GM12878 (cell line): ENCODE results near the gene DNAAF1. TPM values are rescaled to one million over a fixed set of nuclear protein-coding genes. Genes with fewer than 3 reads are reported as not detected.

ENCODE experiments used
- ATAC-seq: fragments of 200-7000 bp; cut with Tn5 transposase; 3 replicates; pipeline ENCODE4 v1.9.1; 2020; ENCODE audit warnings: mild to moderate bottlenecking, moderate library complexity
- BruUV-seq: library from RNA; stranded (reverse); fragments of 400-500 nt; replicated peaks from 2 replicates; lab custom pipeline; 2021; lab: Mats Ljungman, UMichigan
- CTCF ChIA-PET: fragments of 300-600 bp; sonication (Branson Sonifier 250); formaldehyde crosslinking; extraction: SDS; loops from one replicate; lab custom pipeline; 2021; ENCODE audit warnings: inconsistent platforms; lab: Yijun Ruan, JAX
- POLR2A ChIA-PET: fragments of 350-600 bp; formaldehyde crosslinking; extraction: SDS; loops from one replicate; lab custom pipeline; 2021; ENCODE audit warnings: inconsistent platforms; lab: Charles Lee
- RAD21 ChIA-PET: fragments of 300-600 bp; sonication (Branson Sonifier 250); formaldehyde crosslinking; loops from one replicate; lab custom pipeline; 2023; ENCODE audit warnings: antibody characterized with exemption; ENCODE audit not compliant: unreplicated experiment; lab: Charles Lee
- SMC1A ChIA-PET: fragments of 300-600 bp; sonication (Branson Sonifier 250); formaldehyde crosslinking; loops from one replicate; lab custom pipeline; 2023; ENCODE audit not compliant: unreplicated experiment, uncharacterized antibody; lab: Charles Lee
- DNase-seq: peaks from one replicate; pipeline ENCODE4 v3.0.0-alpha.2; 2011; ENCODE audit warnings: low read depth, low spot score
- FAIRE-seq: peaks from 3 replicates; lab custom pipeline; 2011; peaks lifted over from hg19 to GRCh38; lab: Jason Lieb, UNC
- H2AFZ ChIP-seq: 2 replicates; pipeline ENCODE4 v1.6.0; 2011; ENCODE audit warnings: low read depth, low read length, control low read depth; ENCODE audit not compliant: control insufficient read depth
- H3K27ac ChIP-seq: 2 replicates; pipeline ENCODE4 v1.5.1; 2011; ENCODE audit warnings: control low read depth; ENCODE audit not compliant: control insufficient read depth, insufficient read depth
- H3K27me3 ChIP-seq, 2 experiments: replicated peaks in 1 of 2; 2 replicates each; pipeline versions ENCODE4 v1.6.0 to v1.6.1; 2011; ENCODE audit warnings: low read length in 1 of 2; ENCODE audit not compliant: control insufficient read depth in 2 of 2, insufficient read depth in 2 of 2
- H3K36me3 ChIP-seq, 2 experiments: 2 replicates each; pipeline ENCODE4 v1.5.1; 2011; ENCODE audit warnings: low read length in 1 of 2; ENCODE audit not compliant: control insufficient read depth in 2 of 2, insufficient read depth in 2 of 2
- H3K4me1 ChIP-seq: 2 replicates; pipeline ENCODE4 v1.6.1; 2011; ENCODE audit warnings: mild to moderate bottlenecking, low read length, moderate library complexity, mixed read lengths; ENCODE audit not compliant: control insufficient read depth, insufficient read depth
- H3K4me2 ChIP-seq: 2 replicates; pipeline ENCODE4 v1.6.0; 2011; ENCODE audit warnings: control low read depth; ENCODE audit not compliant: control insufficient read depth, insufficient read depth
- H3K4me3 ChIP-seq: fragments of 200-600 bp; sonication (generic); 2 replicates; pipeline ENCODE4 v1.5.1; 2016
- H3K79me2 ChIP-seq: 2 replicates; pipeline ENCODE4 v1.6.0; 2011; ENCODE audit warnings: low read length; ENCODE audit not compliant: control insufficient read depth, insufficient read depth
- H3K9ac ChIP-seq: 2 replicates; pipeline ENCODE4 v1.8.0; 2011; ENCODE audit warnings: low read length, control low read depth, mixed read lengths; ENCODE audit not compliant: control insufficient read depth, insufficient read depth
- H3K9me3 ChIP-seq: replicated peaks from 3 replicates; pipeline ENCODE4 v1.5.1; 2011; ENCODE audit warnings: mild to moderate bottlenecking, low read length; ENCODE audit not compliant: control insufficient read depth, insufficient read depth
- H4K20me1 ChIP-seq: 2 replicates; pipeline ENCODE4 v1.6.0; 2011; ENCODE audit not compliant: control insufficient read depth, insufficient read depth
- NRF1 ChIP-seq: conservative IDR thresholded peaks from 2 replicates; pipeline ENCODE4 v1.6.1; 2011; ENCODE audit warnings: mild to moderate bottlenecking, low read depth, low read length, improper control_type of control experiment
- RAD51 ChIP-seq: fragments of 450-650 bp; IDR thresholded peaks from 2 replicates; pipeline ENCODE4 v1.6.1; 2016; ENCODE audit warnings: moderate library complexity, mild to moderate bottlenecking, inconsistent platforms
- SMAD1 ChIP-seq: fragments of 450-650 bp; IDR thresholded peaks from 2 replicates; pipeline ENCODE4 v1.6.1; 2018; ENCODE audit warnings: mild to moderate bottlenecking, low read depth; ENCODE audit not compliant: partially characterized antibody
- SMAD5 ChIP-seq: IDR thresholded peaks from 2 replicates; pipeline ENCODE4 v1.6.1; 2016; ENCODE audit warnings: antibody characterized with exemption, low read depth
- SRF ChIP-seq, 2 experiments: IDR thresholded peaks; 2 replicates each; pipeline ENCODE4 v1.6.1; 2011; ENCODE audit warnings: low read depth in 2 of 2, low read length in 2 of 2, mild to moderate bottlenecking in 1 of 2, moderate library complexity in 1 of 2
- WGBS: methylation state at CpG from one replicate; pipeline ENCODE4 v1.1.6; 2016; ENCODE audit warnings: low lambda C conversion rate; ENCODE audit not compliant: insufficient replicate concordance, insufficient coverage; ENCODE audit errors: missing lambda C conversion rate; 5-methylcytosine and 5-hydroxymethylcytosine counted together
- in situ Hi-C: fragments of 300-500 bp; cut with MboI; formaldehyde crosslinking; loops from 9 replicates; pipeline ENCODE4 v1.14.3; 2018; ENCODE audit warnings: mixed read lengths
- intact Hi-C: fragments of 100-400 bp; cut with micrococcal nuclease; formaldehyde crosslinking; loops from one replicate; pipeline ENCODE4 v1.14.2; 2022; ENCODE audit not compliant: unreplicated experiment
- polyA plus RNA-seq, 11 experiments: library from polyadenylated mRNA; depleted of rRNA in 4 of 11; unstranded in 6 of 11; stranded (reverse) in 5 of 11; fragments of >200 nt; fragmentation: Nextera tagmentation in 4 of 11; fragmentation: Illumina TruSeq in 1 of 11; extraction: Ambion mirVana in 4 of 11; extraction: Trizol in 1 of 11; gene quantifications; 1 replicate in 1 of 11; 2 replicates in 10 of 11; pipeline versions ENCODE4 v1.2.1 to v1.2.3, GENCODE V29; 2011 to 2016; ENCODE audit warnings: inconsistent platforms in 2 of 11, missing spikeins in 2 of 11, low read depth in 1 of 11
- total RNA-seq, 4 experiments: library from RNA; depleted of rRNA in 3 of 4; stranded (reverse); fragments of >200 nt in 3 of 4; fragmentation: Illumina TruSeq in 1 of 4; extraction: Trizol in 1 of 4; gene quantifications; 2 replicates each; pipeline versions ENCODE4 v1.2.1 to v1.2.3, GENCODE V29; 2013 to 2021
- TF ChIP-seq, protein P1 (sequence below): fragments of 450-650 bp; IDR thresholded peaks from 2 replicates; pipeline ENCODE4 v1.6.1; 2016; ENCODE audit warnings: mild to moderate bottlenecking
- TF ChIP-seq, protein P2 (sequence below): fragments of 450-650 bp; IDR thresholded peaks from 2 replicates; pipeline ENCODE4 v1.6.1; 2017; ENCODE audit warnings: mild to moderate bottlenecking, low read depth, inconsistent platforms; ENCODE audit not compliant: poor library complexity, severe bottlenecking
- TF ChIP-seq, protein P3 (sequence below), 3 experiments: IDR thresholded peaks in 2 of 3; conservative IDR thresholded peaks in 1 of 3; 2 replicates each; pipeline ENCODE4 v1.5.1; 2011; ENCODE audit warnings: low read depth in 3 of 3, low read length in 3 of 3, mild to moderate bottlenecking in 3 of 3, control low read depth in 2 of 3, moderate library complexity in 2 of 3, inconsistent platforms in 1 of 3, mixed read lengths in 1 of 3; ENCODE audit not compliant: control insufficient read depth in 2 of 3, insufficient read depth in 1 of 3; ENCODE audit errors: extremely low read depth in 1 of 3

DNAAF1 gene
- total and polyA plus RNA-seq, 10 of the 15 experiments (the other 5 are each of a cell fraction or from before 2014, with no cell fraction given) = 0.02 to 0.76 (median 0.08) TPM; not detected in 6

DNA sequence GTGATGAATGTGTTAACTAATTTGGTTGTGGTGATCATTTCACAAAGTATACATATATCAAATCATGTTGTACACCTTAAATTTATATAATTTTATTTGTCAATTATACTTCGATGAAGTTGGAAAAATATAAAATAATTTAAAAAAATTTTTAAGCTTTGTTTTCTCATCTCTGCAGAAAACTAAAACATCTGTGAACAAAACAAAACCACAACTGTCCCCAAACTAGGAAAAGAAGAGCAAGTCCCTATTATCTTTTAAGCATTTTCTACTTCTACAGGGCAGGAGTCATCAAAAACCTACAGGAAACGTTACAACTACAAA lies 6.6 kb upstream of the DNAAF1 start:
- Histone ChIP-seq H3K4me1 (peaks cover 11% of the 10 kb centered on the region), H2AFZ (no peak overlapping the region), H3K36me3 (no peaks in the 10 kb centered on the region), H3K27ac (no peak overlapping the region), H3K4me3 (no peak overlapping the region), H3K4me2 (peak overlapping the region; percentile 71; the same call in 1 of the 2 replicates), H4K20me1 (no peaks in the 10 kb centered on the region)
- RAD21 ChIA-PET = interaction anchor here (0.8 to 1.8 kb wide), 2 partner anchors 21 to 26 kb away, joined by 3 to 5 read pairs; partner anchors contain the start of gene MBTPS1
- FAIRE-seq = no peak
- 48% methylated on average over 2 of the region's 2 CpGs for WGBS
- POLR2A ChIA-PET = no interaction called here
- CTCF ChIA-PET = interaction anchor here (0.8 to 1.5 kb wide), 6 partner anchors 15 to 52 kb away, joined by 3 to 7 read pairs (median 3); partner anchors contain the start of gene TAF1C
- SMC1A ChIA-PET = interaction anchor here (1.0 to 1.5 kb wide), 2 partner anchors 16 to 21 kb away, joined by 3 to 4 read pairs; no protein-coding TSS in a partner anchor
- no peak for DNase-seq
- intact Hi-C loops = no loop called here
- TF ChIP-seq, protein P1, sequence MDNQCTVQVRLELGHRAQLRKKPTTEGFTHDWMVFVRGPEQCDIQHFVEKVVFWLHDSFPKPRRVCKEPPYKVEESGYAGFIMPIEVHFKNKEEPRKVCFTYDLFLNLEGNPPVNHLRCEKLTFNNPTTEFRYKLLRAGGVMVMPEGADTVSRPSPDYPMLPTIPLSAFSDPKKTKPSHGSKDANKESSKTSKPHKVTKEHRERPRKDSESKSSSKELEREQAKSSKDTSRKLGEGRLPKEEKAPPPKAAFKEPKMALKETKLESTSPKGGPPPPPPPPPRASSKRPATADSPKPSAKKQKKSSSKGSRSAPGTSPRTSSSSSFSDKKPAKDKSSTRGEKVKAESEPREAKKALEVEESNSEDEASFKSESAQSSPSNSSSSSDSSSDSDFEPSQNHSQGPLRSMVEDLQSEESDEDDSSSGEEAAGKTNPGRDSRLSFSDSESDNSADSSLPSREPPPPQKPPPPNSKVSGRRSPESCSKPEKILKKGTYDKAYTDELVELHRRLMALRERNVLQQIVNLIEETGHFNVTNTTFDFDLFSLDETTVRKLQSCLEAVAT = 0 out of 2 replicates have a peak, but pooled peaks have one; percentile 26
- TF ChIP-seq SMAD5 (no peak), SRF (IDR thresholded peaks at IDR 0.05; ENCODE audit: low read depth in 2 of 2, low read length in 2 of 2) (peak in 1 of 2 experiments; percentile 65; a peak in 1 of 4 replicates), RAD51 (peak; percentile 71; the same call in 1 of the 2 replicates), NRF1 (no peak), SMAD1 (no peak)
- TF ChIP-seq, protein P2, sequence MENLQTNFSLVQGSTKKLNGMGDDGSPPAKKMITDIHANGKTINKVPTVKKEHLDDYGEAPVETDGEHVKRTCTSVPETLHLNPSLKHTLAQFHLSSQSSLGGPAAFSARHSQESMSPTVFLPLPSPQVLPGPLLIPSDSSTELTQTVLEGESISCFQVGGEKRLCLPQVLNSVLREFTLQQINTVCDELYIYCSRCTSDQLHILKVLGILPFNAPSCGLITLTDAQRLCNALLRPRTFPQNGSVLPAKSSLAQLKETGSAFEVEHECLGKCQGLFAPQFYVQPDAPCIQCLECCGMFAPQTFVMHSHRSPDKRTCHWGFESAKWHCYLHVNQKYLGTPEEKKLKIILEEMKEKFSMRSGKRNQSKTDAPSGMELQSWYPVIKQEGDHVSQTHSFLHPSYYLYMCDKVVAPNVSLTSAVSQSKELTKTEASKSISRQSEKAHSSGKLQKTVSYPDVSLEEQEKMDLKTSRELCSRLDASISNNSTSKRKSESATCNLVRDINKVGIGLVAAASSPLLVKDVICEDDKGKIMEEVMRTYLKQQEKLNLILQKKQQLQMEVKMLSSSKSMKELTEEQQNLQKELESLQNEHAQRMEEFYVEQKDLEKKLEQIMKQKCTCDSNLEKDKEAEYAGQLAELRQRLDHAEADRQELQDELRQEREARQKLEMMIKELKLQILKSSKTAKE = peak; percentile 60
- TF ChIP-seq, protein P3, sequence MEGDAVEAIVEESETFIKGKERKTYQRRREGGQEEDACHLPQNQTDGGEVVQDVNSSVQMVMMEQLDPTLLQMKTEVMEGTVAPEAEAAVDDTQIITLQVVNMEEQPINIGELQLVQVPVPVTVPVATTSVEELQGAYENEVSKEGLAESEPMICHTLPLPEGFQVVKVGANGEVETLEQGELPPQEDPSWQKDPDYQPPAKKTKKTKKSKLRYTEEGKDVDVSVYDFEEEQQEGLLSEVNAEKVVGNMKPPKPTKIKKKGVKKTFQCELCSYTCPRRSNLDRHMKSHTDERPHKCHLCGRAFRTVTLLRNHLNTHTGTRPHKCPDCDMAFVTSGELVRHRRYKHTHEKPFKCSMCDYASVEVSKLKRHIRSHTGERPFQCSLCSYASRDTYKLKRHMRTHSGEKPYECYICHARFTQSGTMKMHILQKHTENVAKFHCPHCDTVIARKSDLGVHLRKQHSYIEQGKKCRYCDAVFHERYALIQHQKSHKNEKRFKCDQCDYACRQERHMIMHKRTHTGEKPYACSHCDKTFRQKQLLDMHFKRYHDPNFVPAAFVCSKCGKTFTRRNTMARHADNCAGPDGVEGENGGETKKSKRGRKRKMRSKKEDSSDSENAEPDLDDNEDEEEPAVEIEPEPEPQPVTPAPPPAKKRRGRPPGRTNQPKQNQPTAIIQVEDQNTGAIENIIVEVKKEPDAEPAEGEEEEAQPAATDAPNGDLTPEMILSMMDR (IDR thresholded peaks at IDR 0.05 in 2 of 3, conservative IDR thresholded peaks at IDR 0.05 in 1 of 3; ENCODE audit: control insufficient read depth in 2 of 3, extremely low read depth in 1 of 3, insufficient read depth in 1 of 3, low read depth in 3 of 3, low read length in 3 of 3) = no peak
- TF ChIP-seq, all 136 proteins: peak for 4
- no peak for ATAC-seq
- no peaks in the 10 kb centered on the region for H3K27me3 ChIP-seq
- H3K9me3 ChIP-seq = no peaks in the 10 kb centered on the region
- in situ Hi-C loops = no loop called here
- peaks cover 1% of the 10 kb centered on the region for H3K79me2 ChIP-seq
- no peak overlapping the region for H3K9ac ChIP-seq
- BruUV-seq = no TSS peak
